Hematopoietic multipotent progenitor cell treated with erythropoietin and hydrocortisone succinate and interleukin-3 and kit ligand, for 8 days (in vitro differentiated cells): ENCODE data around the gene MCM5.
"Not testable (repeated sequence)": the region's sequence is repeated elsewhere in the genome, so short reads cannot be mapped to it uniquely, and the experiment has no call there.

Source experiments
- DNase-seq: peaks from one replicate; pipeline ENCODE4 v3.0.0-alpha.2; 2015

The MCM5 gene

DNA sequence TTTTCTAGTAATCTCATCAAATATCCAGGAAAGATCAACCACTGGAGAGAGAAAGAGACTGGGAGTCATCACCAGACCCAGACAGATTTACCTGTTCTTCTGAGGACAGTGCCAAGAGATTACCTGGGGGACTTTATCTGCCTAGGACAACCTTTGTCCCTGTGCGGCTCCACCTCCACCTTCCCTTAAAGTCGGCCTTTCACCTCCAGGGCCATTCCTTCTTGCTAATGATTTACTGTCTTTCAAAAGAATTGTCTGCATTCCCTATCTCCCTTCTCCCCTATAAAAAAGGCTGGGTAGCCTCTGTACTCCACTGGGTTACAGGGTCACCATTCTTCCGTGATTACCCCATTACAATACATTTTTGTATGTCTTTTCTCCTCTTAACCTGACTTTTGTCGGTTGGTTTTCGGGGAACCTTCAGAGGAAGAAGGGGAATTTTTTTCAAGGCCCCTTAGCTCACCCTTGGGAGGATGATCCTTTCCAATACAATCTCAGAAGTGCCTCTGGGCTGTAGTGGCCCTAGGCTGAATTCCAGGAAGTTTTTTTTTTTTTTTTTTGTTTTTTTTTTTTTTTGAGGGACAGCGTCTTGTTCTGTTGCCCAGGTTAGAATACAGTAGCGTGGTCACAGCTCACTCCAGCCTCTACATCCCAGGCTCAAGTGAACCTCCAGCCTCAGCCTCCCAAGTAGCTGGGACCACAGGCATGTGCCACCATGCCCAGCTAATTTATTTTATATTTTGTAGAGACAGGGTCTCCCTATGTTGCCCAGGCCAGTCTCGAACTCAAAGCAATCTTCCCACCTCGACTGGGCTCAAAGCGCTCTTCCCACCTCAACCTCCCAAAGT, 20.6 kb upstream of the MCM5 start:
- no peak for DNase-seq

DNA sequence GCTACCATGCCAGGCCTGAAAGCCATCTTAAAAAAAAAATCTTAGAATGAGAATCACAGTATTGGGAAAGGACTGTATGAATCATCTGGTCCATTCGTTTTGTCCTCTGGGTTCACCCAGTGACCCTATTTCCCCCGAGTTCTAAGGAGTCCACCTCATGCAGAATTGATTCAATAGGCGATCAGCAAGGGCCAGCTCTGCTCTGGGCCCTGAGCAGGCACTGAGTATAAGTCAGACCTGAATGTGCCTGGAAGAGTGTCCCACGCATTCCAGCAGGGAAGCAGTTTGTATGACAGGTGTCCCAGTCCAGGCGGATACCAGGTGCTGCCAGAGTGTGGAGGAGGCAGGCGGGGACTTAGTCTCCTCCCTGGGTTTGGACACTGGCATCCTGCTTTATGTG, 19.9 kb upstream of the MCM5 start:
- no peak for DNase-seq

DNA sequence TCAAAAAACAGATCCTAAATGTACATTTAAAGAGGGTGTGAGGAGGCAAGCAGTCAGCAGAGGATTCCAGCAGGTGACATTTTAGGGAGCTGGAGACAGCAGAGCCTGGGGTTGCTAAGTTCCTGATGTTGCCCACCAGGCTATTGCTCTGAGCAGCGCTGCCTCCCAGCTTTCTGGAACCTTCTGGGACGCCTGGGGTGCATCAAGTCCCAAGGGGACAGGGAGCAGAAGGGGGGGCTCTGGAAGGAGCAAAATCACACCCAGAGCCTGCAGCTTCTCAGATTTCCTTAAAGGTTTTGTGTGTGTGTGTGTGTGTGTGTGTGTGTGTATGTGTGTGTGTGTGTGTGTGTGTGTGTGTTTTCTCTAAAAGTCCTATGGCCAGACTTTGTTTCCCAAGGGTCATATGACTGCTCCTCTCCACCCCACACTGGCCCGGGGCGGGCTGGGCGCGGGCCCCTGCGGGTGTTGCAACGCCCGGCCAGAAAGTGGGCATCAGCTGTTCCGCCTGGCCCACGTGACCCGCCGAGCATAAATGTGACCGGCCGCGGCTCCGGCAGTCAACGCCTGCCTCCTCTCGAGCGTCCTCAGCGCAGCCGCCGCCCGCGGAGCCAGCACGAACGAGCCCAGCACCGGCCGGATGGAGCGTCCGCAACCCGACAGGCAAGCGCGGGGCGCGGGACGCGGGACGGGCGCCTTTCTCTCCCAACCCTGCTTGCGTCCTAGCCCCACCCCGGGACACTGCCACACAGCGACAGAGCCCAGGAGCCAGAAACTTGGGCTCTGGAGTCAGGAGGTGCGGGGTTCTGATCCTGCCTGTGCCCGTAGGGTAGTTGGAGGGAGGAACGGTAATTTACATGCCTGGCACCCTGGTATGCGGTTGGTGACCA, 19.2 kb upstream of the MCM5 start, which contains the start of gene HMOX1:
Gene HMOX1, plus strand, starts transcription at position 560 of the 887 bp plus-strand sequence. Its CDS starts 78 bp downstream, at position 638.
- peak; percentile 67 for DNase-seq

DNA sequence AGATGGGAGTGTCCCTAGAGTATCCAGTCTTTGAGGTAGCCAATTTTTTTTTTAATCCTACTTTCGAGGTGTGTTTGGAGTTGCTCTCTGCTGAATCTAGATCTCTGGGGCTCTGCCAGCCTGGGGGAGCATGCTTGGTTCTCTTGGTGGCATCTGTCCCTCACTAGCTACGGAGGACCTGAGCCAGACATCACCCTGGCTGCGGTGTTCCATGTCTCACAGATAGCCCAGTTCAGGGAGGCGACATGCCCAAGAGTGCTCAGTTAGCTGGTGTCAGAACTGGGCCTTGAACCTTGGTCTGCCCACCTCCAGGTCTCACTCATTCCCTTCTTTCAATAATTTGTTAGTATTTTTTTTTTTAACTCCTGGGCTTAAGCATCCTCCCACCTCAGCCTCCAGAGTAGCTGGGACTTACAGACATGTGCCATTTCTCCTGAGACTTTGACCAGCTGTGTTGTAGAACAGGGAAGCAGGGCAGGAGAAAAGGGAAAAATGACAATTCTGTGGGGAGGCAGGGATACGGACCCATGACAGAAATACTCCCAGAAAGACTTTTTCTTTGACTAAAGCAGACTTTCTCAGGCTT, 18.4 kb upstream of the MCM5 start:
- DNase-seq = no peak

DNA sequence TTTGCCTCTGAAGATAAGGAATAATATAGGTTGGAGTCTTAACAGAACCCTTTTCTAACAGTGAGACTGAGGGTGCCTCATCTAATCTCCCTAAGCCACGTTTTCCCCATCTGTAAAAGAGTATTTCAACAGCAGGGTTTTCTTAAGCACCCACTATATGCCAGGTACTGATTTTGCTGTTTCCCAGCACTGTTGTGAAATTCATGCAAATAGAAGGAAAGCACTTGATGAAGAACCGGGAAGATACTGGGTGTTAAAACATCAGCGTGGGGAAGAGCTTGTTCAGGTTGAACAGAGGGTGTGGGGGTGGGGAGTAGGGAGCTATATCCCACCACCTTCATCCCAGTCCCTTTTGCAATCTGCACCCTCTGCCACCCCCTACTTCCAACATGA, 16.3 kb upstream of the MCM5 start:
- DNase-seq = no peak

DNA sequence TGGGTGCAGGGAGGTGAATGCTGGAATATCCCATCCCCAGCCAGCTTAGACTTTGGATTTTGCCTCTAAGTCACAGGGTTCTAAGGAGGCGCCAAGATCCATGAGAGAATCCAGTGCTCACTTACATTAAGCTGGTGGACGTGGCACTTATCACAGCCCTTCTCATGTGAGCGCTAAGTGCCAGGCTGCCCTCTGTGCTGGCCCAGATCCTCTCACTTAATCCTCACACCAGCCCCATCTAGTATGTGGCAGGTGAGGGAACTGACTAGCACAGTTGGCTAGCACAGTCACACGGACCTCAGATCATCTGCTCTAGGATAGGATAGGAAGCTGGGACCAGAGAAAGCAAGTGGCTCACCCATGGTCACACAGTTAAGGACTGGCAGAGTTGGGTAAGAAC, 15.4 kb upstream of the MCM5 start:
- DNase-seq = no peak

DNA sequence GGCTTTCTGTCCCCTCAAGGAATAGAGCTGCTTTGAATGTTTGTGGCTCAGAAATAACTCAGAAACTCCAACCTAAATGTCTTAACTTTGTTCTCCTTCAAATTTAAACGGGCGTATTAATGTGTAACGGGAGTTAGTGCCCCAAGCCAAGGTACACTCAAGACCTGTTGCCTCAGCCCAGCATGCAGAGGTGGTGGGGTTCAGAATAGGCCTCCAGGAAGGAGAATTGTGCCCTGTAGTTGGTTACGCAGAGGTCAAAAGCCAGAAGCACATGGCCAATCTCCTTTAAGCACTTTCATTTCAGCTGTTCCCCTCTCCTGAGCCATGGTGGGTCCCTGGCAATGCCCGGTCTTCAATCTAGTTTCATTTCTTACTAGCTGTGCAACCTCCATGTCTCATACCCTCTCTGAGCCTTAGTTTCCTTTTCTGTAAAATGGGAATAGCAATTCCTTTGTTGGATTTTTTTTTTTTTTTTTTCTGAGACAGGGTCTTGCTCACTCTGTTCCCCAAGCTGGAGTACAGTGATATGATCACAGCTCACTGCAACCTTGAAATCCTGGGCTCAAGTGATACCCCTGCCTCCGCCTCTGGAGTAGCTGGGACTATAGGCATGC, 14.9 kb upstream of the MCM5 start:
- DNase-seq = no peak

DNA sequence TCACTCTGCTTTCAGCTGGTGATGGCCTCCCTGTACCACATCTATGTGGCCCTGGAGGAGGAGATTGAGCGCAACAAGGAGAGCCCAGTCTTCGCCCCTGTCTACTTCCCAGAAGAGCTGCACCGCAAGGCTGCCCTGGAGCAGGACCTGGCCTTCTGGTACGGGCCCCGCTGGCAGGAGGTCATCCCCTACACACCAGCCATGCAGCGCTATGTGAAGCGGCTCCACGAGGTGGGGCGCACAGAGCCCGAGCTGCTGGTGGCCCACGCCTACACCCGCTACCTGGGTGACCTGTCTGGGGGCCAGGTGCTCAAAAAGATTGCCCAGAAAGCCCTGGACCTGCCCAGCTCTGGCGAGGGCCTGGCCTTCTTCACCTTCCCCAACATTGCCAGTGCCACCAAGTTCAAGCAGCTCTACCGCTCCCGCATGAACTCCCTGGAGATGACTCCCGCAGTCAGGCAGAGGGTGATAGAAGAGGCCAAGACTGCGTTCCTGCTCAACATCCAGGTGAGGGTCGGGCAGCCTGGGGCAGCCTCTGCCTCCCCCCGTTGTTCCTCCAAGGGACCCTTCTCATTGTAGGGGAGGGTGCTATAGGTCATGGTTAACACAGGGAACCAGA, 13.2 kb upstream of the MCM5 start:
- no peak for DNase-seq

DNA sequence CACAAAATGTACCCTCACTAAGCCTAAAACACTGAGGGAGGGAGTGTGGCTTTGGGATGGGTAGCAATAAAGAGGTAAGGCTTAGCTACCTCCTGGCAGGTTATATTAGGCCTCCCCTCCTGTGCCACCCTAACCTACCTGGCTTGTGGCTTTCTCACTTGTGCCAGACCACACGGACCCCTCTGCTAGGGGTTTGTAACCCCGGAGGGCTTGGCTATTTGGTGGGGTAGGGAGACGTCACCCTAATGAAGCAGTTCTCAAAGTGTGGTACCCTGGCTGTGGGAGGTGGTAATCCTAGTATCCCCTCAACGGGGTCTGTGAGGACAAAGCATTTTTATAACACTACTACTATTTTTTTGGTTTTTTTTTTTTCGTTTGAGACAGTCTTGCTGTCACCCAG, 9.0 kb upstream of the MCM5 start:
- no peak for DNase-seq

DNA sequence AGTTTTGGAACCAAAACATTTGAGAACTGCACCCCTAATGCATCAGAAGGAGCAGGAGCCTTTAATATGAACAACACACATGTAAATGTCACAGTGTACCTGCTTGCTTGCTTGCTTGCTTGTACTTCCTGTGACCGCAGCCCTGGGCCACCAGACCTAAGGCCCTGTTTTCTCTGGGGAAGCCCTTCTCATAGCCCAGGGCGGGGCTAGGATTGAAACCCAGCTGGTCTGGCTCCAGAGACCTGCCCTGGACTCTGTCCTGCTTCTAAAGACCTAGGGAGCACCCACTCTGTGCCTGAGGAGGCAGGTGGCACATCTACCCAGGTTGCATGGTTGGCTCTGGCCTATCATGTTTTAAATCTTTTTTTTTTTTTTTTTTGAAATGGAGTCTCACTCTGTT, 7.6 kb upstream of the MCM5 start:
- no peak for DNase-seq

DNA sequence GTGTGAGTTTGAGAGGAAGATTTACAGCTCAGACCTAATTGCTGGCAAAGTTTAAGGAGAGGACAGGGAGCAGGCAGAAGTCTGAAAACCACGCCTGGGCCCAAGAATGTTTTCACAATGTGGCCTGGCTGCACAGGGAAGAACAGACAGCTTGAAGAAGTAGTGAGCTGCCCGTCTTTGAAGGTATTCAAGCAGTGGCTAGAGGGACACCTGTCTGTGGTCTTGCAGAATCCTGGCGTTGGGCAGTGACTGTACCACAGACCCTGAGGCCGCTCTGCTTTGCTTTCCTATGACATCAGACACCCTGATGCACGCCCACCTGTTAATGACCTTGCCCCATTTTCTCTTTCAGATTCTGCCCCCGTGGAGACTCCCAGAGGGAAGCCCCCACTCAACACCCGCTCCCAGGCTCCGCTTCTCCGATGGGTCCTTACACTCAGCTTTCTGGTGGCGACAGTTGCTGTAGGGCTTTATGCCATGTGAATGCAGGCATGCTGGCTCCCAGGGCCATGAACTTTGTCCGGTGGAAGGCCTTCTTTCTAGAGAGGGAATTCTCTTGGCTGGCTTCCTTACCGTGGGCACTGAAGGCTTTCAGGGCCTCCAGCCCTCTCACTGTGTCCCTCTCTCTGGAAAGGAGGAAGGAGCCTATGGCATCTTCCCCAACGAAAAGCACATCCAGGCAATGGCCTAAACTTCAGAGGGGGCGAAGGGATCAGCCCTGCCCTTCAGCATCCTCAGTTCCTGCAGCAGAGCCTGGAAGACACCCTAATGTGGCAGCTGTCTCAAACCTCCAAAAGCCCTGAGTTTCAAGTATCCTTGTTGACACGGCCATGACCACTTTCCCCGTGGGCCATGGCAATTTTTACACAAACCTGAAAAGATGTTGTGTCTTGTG, 6.6 kb upstream of the MCM5 start:
- no peak for DNase-seq

DNA sequence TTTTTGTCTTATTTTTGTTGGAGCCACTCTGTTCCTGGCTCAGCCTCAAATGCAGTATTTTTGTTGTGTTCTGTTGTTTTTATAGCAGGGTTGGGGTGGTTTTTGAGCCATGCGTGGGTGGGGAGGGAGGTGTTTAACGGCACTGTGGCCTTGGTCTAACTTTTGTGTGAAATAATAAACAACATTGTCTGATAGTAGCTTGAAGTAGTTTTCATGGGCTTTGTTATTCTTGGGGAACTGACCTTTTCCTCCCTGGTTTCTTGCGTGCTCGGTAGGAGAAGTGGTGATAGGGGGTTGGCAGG, 6.0 kb upstream of the MCM5 start:
- no peak for DNase-seq

DNA sequence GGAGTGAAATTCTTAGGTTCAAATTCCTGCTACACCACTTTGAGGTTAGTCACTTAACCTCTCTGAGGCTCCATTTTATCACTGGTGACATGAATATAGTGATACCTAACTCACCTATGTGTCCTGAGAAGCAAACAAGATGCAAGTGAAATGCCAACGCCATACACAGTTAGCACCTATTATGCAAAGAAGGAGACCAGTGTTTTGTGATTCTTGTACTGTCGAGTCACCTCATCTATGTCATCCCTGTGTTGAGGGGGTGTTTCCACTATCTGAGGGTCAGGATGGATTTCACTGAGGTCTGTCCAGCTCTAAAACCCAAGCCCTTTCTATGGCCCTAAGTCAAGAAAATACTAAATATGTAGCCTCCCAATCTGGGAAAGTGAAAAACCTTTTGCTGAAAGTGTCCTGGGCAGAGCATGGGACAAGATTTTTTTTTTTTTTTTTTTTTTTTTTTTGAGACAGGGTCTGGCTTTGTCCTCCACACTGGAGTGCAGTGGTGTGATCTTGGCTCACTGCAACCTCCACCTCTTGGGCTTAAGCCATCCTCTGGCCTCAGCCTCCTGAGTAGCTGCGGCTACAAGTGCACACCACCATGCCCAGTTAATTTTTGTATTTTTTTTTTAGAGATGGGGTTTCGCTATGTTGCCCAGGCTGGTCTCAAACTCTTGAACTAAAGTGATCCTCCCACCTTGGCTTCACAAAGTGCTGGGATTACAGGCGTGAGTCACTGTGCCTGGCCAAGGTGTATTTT, 5.0 kb upstream of the MCM5 start:
- DNase-seq = no peak

DNA sequence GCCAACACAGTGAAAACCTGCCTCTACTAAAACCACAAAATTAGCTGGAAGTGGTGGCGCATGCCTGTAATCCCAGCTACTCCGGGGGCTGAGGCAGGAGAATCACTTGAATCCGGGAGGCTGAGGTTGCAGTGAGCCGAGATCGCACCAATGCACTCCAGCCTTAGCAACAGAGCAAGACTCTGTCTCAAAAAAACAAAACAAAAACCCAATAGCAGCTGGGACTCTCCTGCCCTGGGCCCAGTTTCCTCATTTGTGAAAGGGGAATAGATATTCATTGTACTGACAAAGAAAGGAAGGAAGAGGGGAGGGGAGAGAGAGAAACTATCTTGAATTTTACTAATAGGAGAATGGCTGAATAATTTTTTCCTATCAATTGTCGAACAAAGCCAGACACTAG, 3.3 kb upstream of the MCM5 start:
- DNase-seq = not testable (repeated sequence)

DNA sequence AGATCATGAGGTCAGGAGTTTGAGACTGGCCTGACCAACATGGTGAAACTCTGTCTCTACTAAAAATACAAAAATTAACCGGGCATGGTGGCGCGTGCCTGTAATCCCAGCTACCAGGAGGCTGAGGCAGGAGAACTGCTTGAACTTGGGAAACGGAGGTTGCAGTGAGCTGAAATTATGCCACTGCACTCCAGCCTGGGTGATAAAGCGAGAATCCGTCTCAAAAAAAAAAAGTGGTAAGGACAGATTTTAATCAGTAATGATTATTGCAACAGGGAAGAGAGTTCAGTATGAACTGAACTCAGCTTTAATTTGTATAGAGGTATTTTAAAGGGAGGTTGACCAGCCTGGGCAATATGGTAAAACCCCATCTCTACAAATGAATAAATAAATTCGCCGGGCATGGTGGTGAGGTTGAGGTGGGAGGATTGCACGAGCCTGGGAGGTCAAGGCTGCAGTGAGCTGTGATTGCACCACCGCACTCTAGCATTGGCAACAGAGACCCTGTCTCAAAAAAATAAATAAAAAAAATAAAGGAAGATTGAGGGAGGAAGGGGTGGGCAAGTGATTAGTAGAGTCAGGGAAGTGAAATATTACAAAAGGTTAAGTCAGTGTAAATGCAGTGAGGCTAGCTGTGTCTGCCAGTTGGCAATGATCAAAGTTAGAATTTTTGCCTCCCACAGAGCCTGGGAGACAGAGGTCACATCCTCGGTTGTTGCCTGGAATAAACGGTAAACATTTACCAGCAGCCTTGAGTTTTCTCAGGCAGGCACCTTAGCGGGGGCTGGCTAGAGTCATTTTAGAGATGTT, 2.6 kb upstream of the MCM5 start:
- no peak for DNase-seq

DNA sequence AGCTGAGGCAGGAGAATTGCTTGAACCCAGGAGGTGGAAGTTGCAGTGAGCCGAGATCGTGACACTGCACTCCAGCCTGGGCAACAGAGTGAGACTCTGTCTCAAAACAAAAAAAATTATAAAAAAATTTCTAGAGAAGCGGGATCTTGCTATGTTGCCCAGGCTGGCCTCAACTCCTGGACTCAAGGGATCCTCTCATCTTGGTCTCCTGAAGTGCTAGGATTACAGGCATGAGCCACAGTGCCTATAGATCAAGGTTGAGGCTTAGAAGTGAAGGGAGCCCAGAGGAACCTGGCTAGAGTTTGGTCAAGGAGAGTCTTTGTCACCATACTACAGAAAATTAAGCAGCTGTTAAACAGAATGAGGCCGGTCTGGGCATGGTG, 1.4 kb upstream of the MCM5 start:
- DNase-seq = no peak

DNA sequence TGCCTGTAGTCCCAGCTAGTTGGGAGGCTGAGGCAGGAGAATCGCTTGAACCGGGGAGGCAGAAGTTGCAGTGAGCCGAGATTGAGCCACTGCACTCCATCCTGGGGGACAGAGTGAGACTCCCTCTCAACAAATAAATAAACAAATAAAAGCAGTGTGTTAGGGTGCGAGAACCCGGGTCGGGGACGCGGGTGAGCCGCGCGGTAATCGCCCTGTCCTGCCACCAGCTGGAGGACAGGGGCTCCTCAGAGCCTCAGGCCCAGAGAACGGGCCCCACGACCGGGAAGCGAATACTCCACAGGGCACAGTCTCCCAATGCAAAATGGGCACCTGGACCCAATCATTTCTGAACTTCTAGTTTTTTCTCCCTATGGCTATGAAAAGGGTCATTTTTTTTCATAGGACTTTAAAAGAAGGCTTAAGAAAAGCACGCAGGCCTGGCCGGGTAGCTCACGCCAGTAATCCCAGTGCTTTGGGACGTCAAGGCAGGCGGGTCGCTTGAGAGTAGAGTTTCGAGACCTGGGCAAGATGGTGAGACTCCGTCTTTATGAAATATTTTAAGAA, 744 bp upstream of the MCM5 start:
- peak; percentile 21 for DNase-seq

DNA sequence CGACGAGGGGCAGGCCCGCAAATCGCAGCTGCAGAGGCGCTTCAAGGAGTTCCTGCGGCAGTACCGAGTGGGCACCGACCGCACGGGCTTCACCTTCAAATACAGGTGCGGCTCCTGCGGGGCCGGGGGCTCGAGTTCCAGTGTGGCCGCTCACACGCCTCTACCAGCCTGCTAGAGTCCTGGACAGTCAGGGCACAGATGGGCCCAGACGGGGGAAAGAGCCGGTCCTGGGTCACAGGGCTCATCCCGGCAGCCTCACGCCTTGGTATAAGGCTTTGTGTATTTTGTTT, 506 bp downstream of the MCM5 start:
- no peak for DNase-seq

DNA sequence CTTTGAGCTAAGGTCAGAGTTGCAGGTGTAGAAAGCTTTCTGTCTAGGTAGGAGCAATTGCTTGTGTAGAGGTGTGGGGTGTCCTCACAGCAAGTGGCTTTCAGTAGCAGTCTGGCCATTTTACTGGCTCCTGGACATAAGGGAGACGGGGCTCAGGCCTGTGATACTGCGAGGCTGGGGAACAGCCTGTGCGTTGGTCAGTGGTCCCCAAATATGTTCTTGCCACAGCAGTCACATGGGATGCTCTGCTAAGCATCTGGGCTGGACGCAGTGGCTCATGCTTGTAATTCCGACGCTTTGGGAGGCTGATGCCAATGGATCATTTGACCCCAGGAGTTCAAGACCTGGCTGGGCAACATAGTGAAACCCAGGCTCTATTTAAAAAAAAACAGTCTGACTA, 1.9 kb downstream of the MCM5 start:
- no peak for DNase-seq

DNA sequence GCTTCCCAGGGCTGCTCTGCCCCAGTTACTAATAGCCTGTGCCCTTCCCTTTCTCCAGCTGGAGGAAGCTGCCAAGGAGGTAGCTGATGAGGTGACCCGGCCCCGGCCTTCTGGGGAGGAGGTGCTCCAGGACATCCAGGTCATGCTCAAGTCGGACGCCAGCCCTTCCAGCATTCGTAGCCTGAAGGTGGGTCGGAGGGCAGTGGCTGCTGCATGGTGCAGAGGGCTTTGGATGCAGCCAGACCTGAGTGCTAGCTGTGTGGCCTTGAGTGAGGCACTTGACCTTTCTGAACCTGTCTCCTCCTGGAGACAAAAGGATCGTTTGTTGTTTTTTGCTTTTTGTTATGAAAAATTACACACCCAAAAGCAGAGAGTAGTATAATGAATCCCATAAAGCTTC, 3.4 kb downstream of the MCM5 start:
- no peak for DNase-seq
